Stimulated activated naive CD4-positive, alpha-beta T cell (primary cell): ENCODE data around the gene VMAC.
"Not testable (repeated sequence)": the region's sequence is repeated elsewhere in the genome, so short reads cannot be mapped to it uniquely, and the experiment has no call there.

Experiments used
- DNase-seq, 6 experiments: peaks; one replicate each; lab custom pipeline; 2025; lab: John Stamatoyannopoulos, UW

VMAC gene

GRCh38 chr19:5904352-5905113 lies at the start of gene VMAC:
VMAC (plus strand) TSS chr19:5904872; CDS start chr19:5904891, 19 bp downstream.
- DNase-seq: peak; percentile 100

- DNase-seq: not testable (repeated sequence)
These were observed 49.5 kb upstream of the VMAC start for GRCh38 chr19:5855151-5855550.

- DNase-seq: no peak
These were observed 47.2 kb upstream of the VMAC start for GRCh38 chr19:5857203-5858081.

- DNase-seq: no peak
These were observed 41.5 kb upstream of the VMAC start for GRCh38 chr19:5863030-5863665.

GRCh38 chr19:5864013-5864720 lies 40.5 kb upstream of the VMAC start:
- no peak for DNase-seq

GRCh38 chr19:5864725-5865486 lies 39.8 kb upstream of the VMAC start:
- no peak for DNase-seq

GRCh38 chr19:5865772-5866171 lies 38.9 kb upstream of the VMAC start:
- DNase-seq: no peak

GRCh38 chr19:5867201-5868136 lies 37.2 kb upstream of the VMAC start:
- no peak for DNase-seq

GRCh38 chr19:5870986-5871394 lies 33.7 kb upstream of the VMAC start:
- no peak for DNase-seq

GRCh38 chr19:5873617-5874199 lies 31.0 kb upstream of the VMAC start:
- DNase-seq: no peak

- DNase-seq: not testable (repeated sequence)
These were observed 30.2 kb upstream of the VMAC start for GRCh38 chr19:5874496-5874895.

- DNase-seq: no peak
These were observed 27.2 kb upstream of the VMAC start for GRCh38 chr19:5877427-5877826.

GRCh38 chr19:5877882-5878281 lies 26.8 kb upstream of the VMAC start:
- DNase-seq: no peak

- no peak for DNase-seq
These were observed 24.5 kb upstream of the VMAC start for GRCh38 chr19:5880196-5880595.

- DNase-seq: no peak
These were observed 24.0 kb upstream of the VMAC start for GRCh38 chr19:5880604-5881078.

- no peak for DNase-seq
These were observed 23.0 kb upstream of the VMAC start for GRCh38 chr19:5881543-5882299.

- DNase-seq: no peak
These were observed 22.2 kb upstream of the VMAC start for GRCh38 chr19:5882421-5882968.

GRCh38 chr19:5883157-5883873 lies 21.4 kb upstream of the VMAC start:
- not testable (repeated sequence) for DNase-seq
